HUES48 (cell line): ENCODE measurements around the gene MMD.

ENCODE experiments used
- H3K27ac ChIP-seq: one replicate; pipeline ENCODE4 v1.7.0; 2013; ENCODE audit warnings: low read depth, low read length, inconsistent platforms
- H3K27me3 ChIP-seq: 2 replicates; pipeline ENCODE4 v1.6.1; 2013; ENCODE audit warnings: mild to moderate bottlenecking, low read length; ENCODE audit not compliant: control insufficient read depth, insufficient read depth
- H3K36me3 ChIP-seq: 2 replicates; pipeline ENCODE4 v1.6.1; 2013; ENCODE audit warnings: low read length; ENCODE audit not compliant: control insufficient read depth, insufficient read depth
- H3K4me1 ChIP-seq: 2 replicates; pipeline ENCODE4 v1.6.1; 2013; ENCODE audit warnings: mild to moderate bottlenecking, low read length; ENCODE audit not compliant: control insufficient read depth, insufficient read depth
- H3K4me3 ChIP-seq: 2 replicates; pipeline ENCODE4 v1.5.1; 2013; ENCODE audit warnings: mild to moderate bottlenecking, low read depth, low read length
- H3K9ac ChIP-seq: 2 replicates; pipeline ENCODE4 v1.6.1; 2013; ENCODE audit warnings: mild to moderate bottlenecking, low read depth, low read length, moderate library complexity
- H3K9me3 ChIP-seq: 2 replicates; pipeline ENCODE4 v1.6.1; 2013; ENCODE audit warnings: low read length; ENCODE audit not compliant: control insufficient read depth, insufficient read depth

MMD gene

GRCh38 chr17:55442953-55443683 is 21.5 kb upstream of the MMD start:
- H3K4me3 ChIP-seq, result no peak overlapping the region
- H3K4me1 ChIP-seq, result peaks cover 11% of the 10 kb centered on the region
- H3K36me3 ChIP-seq, result no peaks in the 10 kb centered on the region
- no peak overlapping the region for H3K27ac ChIP-seq
- no peak overlapping the region for H3K9ac ChIP-seq
- no peaks in the 10 kb centered on the region for H3K27me3 ChIP-seq
- H3K9me3 ChIP-seq, result no peaks in the 10 kb centered on the region

- H3K9me3 ChIP-seq, result no peaks in the 10 kb centered on the region
- no peak overlapping the region for H3K9ac ChIP-seq
- H3K27me3 ChIP-seq, result no peaks in the 10 kb centered on the region
- no peak overlapping the region for H3K4me3 ChIP-seq
- H3K4me1 ChIP-seq, result peaks cover 12% of the 10 kb centered on the region
- H3K36me3 ChIP-seq, result no peaks in the 10 kb centered on the region
- no peak overlapping the region for H3K27ac ChIP-seq
Observed at GRCh38 chr17:55442462-55442861, 20.8 kb upstream of the MMD start.

- Histone ChIP-seq H3K9ac (no peak overlapping the region), H3K9me3 (no peaks in the 10 kb centered on the region), H3K36me3 (no peaks in the 10 kb centered on the region), H3K4me1 (peaks cover 17% of the 10 kb centered on the region), H3K27ac (no peak overlapping the region), H3K4me3 (no peak overlapping the region), H3K27me3 (no peaks in the 10 kb centered on the region)
Observed at GRCh38 chr17:55441544-55441943, 19.9 kb upstream of the MMD start.

- H3K27me3 ChIP-seq, result no peaks in the 10 kb centered on the region
- H3K4me1 ChIP-seq, result peaks cover 17% of the 10 kb centered on the region
- H3K4me3 ChIP-seq, result no peak overlapping the region
- H3K9me3 ChIP-seq, result no peaks in the 10 kb centered on the region
- H3K9ac ChIP-seq, result no peak overlapping the region
- no peaks in the 10 kb centered on the region for H3K36me3 ChIP-seq
- no peak overlapping the region for H3K27ac ChIP-seq
Observed at GRCh38 chr17:55440391-55440790, 18.8 kb upstream of the MMD start.

GRCh38 chr17:55437159-55437605 is 15.5 kb upstream of the MMD start:
- Histone ChIP-seq H3K36me3 (no peaks in the 10 kb centered on the region), H3K9ac (no peak overlapping the region), H3K4me3 (no peak overlapping the region), H3K27ac (peak overlapping the region; percentile 31), H3K4me1 (peaks cover 9% of the 10 kb centered on the region), H3K27me3 (no peaks in the 10 kb centered on the region), H3K9me3 (no peaks in the 10 kb centered on the region)

- H3K9me3 ChIP-seq, result no peaks in the 10 kb centered on the region
- H3K4me1 ChIP-seq, result peaks cover 9% of the 10 kb centered on the region
- H3K9ac ChIP-seq, result no peak overlapping the region
Observed at GRCh38 chr17:55436224-55437158, 14.9 kb upstream of the MMD start.

GRCh38 chr17:55435408-55435807 is 13.8 kb upstream of the MMD start:
- Histone ChIP-seq H3K4me1 (peaks cover 9% of the 10 kb centered on the region), H3K9ac (no peak overlapping the region), H3K36me3 (no peaks in the 10 kb centered on the region), H3K27ac (no peak overlapping the region), H3K4me3 (no peak overlapping the region), H3K27me3 (no peaks in the 10 kb centered on the region), H3K9me3 (no peaks in the 10 kb centered on the region)

More at GRCh38 chr17:55436224-55437158, 14.9 kb upstream of the MMD start:
- Histone ChIP-seq H3K4me3 (no peak overlapping the region), H3K27ac (no peak overlapping the region), H3K27me3 (no peaks in the 10 kb centered on the region), H3K36me3 (no peaks in the 10 kb centered on the region)

- Histone ChIP-seq H3K9ac (no peak overlapping the region), H3K27me3 (no peaks in the 10 kb centered on the region), H3K4me3 (no peak overlapping the region), H3K27ac (no peak overlapping the region), H3K9me3 (no peaks in the 10 kb centered on the region), H3K4me1 (peaks cover 9% of the 10 kb centered on the region), H3K36me3 (no peaks in the 10 kb centered on the region)
Observed at GRCh38 chr17:55434721-55435120, 13.1 kb upstream of the MMD start.

GRCh38 chr17:55433629-55434422 is 12.2 kb upstream of the MMD start:
- Histone ChIP-seq H3K9me3 (no peaks in the 10 kb centered on the region), H3K9ac (no peak overlapping the region), H3K4me3 (no peak overlapping the region), H3K4me1 (peaks cover 6% of the 10 kb centered on the region), H3K27me3 (no peaks in the 10 kb centered on the region), H3K27ac (no peak overlapping the region), H3K36me3 (no peaks in the 10 kb centered on the region)

GRCh38 chr17:55433029-55433628 is 11.5 kb upstream of the MMD start:
- H3K9ac ChIP-seq, result no peak overlapping the region
- no peaks in the 10 kb centered on the region for H3K27me3 ChIP-seq
- no peaks in the 10 kb centered on the region for H3K36me3 ChIP-seq
- H3K9me3 ChIP-seq, result no peaks in the 10 kb centered on the region
- H3K4me3 ChIP-seq, result no peak overlapping the region
- no peak overlapping the region for H3K27ac ChIP-seq
- H3K4me1 ChIP-seq, result peaks cover 6% of the 10 kb centered on the region
